ENCODE measurements around the gene UACA.

DNA sequence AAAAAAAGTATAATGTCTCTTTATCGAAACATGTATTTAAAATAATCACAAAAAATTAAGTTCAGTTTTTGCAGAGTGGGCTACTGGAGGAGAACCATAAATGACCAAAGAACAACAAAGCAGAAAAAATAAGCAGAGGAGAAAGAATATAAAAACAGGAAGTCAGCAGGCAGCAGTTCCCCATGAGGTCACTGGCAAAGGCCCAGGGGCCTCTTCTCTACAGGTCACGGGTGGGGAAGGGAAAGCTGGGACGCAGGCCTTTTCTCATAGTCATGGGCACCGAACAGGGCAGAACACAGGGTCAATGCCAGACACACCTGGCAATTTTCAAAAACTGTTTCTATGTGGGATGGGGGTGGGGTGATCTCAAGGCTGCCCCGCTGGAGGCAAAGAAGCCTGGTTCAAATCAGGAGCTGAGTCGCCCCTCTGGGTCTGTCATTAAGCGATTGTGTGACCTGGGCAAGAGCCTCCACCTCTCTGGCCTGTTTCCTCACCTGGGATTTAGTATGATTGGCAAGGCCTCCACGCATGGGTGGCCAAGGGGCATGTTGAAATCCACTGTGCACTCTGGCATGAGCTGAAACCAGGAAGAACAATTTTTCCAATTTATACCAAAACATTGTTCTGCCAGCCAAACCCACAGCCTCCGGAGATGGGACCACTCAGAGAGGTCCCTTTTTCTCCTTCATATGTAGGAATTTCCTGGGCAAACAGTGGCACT, 43.8 kb upstream of the UACA start:
- TF ChIP-seq, protein P1, sequence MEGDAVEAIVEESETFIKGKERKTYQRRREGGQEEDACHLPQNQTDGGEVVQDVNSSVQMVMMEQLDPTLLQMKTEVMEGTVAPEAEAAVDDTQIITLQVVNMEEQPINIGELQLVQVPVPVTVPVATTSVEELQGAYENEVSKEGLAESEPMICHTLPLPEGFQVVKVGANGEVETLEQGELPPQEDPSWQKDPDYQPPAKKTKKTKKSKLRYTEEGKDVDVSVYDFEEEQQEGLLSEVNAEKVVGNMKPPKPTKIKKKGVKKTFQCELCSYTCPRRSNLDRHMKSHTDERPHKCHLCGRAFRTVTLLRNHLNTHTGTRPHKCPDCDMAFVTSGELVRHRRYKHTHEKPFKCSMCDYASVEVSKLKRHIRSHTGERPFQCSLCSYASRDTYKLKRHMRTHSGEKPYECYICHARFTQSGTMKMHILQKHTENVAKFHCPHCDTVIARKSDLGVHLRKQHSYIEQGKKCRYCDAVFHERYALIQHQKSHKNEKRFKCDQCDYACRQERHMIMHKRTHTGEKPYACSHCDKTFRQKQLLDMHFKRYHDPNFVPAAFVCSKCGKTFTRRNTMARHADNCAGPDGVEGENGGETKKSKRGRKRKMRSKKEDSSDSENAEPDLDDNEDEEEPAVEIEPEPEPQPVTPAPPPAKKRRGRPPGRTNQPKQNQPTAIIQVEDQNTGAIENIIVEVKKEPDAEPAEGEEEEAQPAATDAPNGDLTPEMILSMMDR (IDR thresholded peaks at IDR 0.05; ENCODE audit: extremely low read depth in 1 of 2, insufficient read depth in 1 of 2, low read depth in 1 of 2, low read length in 2 of 2), result no peak
- TF ChIP-seq POLR2A (IDR thresholded peaks at IDR 0.05; ENCODE audit: low read depth, low read length) (no peak), FOS (IDR thresholded peaks at IDR 0.05; ENCODE audit: borderline replicate concordance, insufficient read depth, low read length) (no peak), EZH2 (IDR thresholded peaks at IDR 0.05; ENCODE audit: borderline replicate concordance, low read depth, low read length, severe bottlenecking) (no peak), POLR2AphosphoS5 (IDR thresholded peaks at IDR 0.05; ENCODE audit: insufficient read depth, low read depth, low read length) (peak; percentile 46), JUN (IDR thresholded peaks at IDR 0.05; ENCODE audit: borderline replicate concordance, insufficient read depth, insufficient read length, low read depth) (no peak), GATA2 (IDR thresholded peaks at IDR 0.05; ENCODE audit: insufficient read depth, insufficient read length, low read depth, low read length) (no peak), MYC (IDR thresholded peaks at IDR 0.05; ENCODE audit: low read depth, low read length) (no peak)
- TF ChIP-seq, protein P2, sequence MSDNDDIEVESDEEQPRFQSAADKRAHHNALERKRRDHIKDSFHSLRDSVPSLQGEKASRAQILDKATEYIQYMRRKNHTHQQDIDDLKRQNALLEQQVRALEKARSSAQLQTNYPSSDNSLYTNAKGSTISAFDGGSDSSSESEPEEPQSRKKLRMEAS (IDR thresholded peaks at IDR 0.05; ENCODE audit: insufficient read depth, insufficient read length), result no peak
